Bronchial epithelial cell (primary cell): ENCODE measurements around the gene LCN1. TPM values are rescaled to one million over a fixed set of nuclear protein-coding genes. Genes with fewer than 3 reads are reported as not detected.
"Not testable (repeated sequence)": the region's sequence is repeated elsewhere in the genome, so short reads cannot be mapped to it uniquely, and the experiment has no call there.

Experiments
- DNase-seq: peaks from one replicate; pipeline ENCODE4 v3.0.0-alpha.2; 2010; ENCODE audit warnings: low read depth
- FAIRE-seq: peaks from 2 replicates; lab custom pipeline; 2011; peaks lifted over from hg19 to GRCh38; lab: Jason Lieb, UNC
- H3K27me3 ChIP-seq: 2 replicates; pipeline ENCODE4 v1.5.1; 2011; ENCODE audit warnings: low read length; ENCODE audit not compliant: control insufficient read depth, insufficient read depth
- H3K36me3 ChIP-seq: 2 replicates; pipeline ENCODE4 v1.5.1; 2011; ENCODE audit warnings: low read length; ENCODE audit not compliant: control insufficient read depth, insufficient read depth
- H3K4me3 ChIP-seq: 2 replicates; pipeline ENCODE4 v1.5.1; 2011; ENCODE audit warnings: mild to moderate bottlenecking, low read depth, low read length, control low read depth
- CTCF ChIP-seq: IDR thresholded peaks from 2 replicates; pipeline ENCODE4 v1.5.1; 2011; ENCODE audit warnings: mild to moderate bottlenecking, moderate library complexity, low read length, control low read depth, inconsistent platforms; ENCODE audit not compliant: insufficient read depth, severe bottlenecking
- total RNA-seq: library from RNA; depleted of rRNA; stranded (reverse); fragments of >200 nt; gene quantifications from 2 replicates; pipeline ENCODE4 v1.2.1, GENCODE V29; 2014

Gene LCN1
- total RNA-seq, 1 donor from 2014 or later = not detected

DNA sequence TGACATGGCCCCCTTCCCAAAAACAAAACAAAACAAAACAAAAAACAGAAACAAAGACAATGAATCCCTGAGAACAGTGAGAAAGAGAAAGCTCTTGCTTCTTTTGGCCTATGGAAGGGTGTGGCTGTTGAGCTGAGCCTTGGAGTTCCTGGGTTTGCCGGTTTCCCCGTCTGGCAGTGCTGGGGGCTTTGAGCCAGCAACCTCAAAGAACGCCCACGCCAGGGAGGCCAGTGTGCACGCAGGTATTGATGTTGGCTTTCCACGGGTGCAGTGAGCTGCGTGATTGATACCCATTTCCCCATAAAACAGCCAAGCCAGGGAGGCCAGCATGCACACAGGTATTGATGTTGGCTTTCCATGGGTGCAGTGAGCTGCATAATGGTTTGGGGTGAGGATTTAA lies 8.3 kb upstream of the LCN1 start:
- FAIRE-seq (no peak), DNase-seq (no peak)
- no peaks in the 10 kb centered on the region for H3K36me3 ChIP-seq
- H3K4me3 ChIP-seq = no peak overlapping the region
- H3K27me3 ChIP-seq = no peaks in the 10 kb centered on the region
- TF ChIP-seq CTCF = no peak

- TF ChIP-seq CTCF = no peak
- Histone ChIP-seq H3K36me3 (no peaks in the 10 kb centered on the region), H3K4me3 (no peak overlapping the region), H3K27me3 (no peaks in the 10 kb centered on the region)
- FAIRE-seq = no peak
- no peak for DNase-seq
These were observed 7.8 kb upstream of the LCN1 start for GRCh38 chr9:135513351-135513846.

- FAIRE-seq = not testable (repeated sequence)
These were observed 7.3 kb upstream of the LCN1 start for GRCh38 chr9:135513906-135514305.

DNA sequence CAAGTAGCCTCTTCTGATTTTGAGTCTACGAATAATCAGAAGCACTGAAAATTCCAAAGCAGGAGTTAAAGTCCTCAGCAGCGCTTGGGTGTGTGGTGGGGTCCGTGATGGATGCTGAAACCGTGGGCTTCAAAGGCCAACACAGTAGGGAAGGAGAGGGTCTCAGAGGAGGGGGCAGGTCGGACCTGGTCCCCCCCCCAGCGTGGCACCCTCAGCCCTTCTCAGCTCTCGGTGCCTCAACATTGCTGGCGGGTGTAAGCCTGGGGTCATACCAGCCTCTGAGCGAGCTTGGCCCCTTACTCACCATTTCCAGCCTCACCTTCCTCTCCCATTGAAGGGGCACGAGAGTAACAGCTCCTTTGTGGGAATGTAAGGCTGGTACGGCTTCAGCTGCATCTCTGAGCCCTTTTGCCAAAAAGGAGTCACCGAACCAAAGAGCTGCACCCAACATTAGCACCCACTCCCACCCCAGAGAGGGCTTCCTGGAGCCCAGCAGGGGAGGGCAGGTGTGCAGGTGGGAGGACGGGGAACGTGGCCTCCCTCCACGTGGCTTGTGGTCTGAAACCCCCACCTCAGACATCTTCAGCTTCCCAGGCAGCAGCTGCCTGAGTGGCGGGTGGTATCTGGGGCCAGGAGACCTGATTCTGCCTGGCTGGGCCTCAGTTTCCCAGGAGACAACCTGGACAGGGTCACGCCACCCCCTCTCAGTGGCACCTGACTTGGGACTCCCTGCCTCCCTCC lies 6.7 kb upstream of the LCN1 start:
- H3K36me3 ChIP-seq = no peaks in the 10 kb centered on the region
- no peaks in the 10 kb centered on the region for H3K27me3 ChIP-seq
- FAIRE-seq (no peak), DNase-seq (no peak)
- TF ChIP-seq CTCF = no peak
- H3K4me3 ChIP-seq = no peak overlapping the region

More at GRCh38 chr9:135513906-135514305, 7.3 kb upstream of the LCN1 start:
- H3K36me3 ChIP-seq, H3K4me3 ChIP-seq, DNase-seq, H3K27me3 ChIP-seq: not testable (repeated sequence)

GRCh38 chr9:135515083-135515951 lies 5.9 kb upstream of the LCN1 start:
- no peak overlapping the region for H3K4me3 ChIP-seq
- DNase-seq (no peak), FAIRE-seq (no peak)
- H3K36me3 ChIP-seq = no peaks in the 10 kb centered on the region
- no peaks in the 10 kb centered on the region for H3K27me3 ChIP-seq
- TF ChIP-seq CTCF = no peak
